Renal cortex interstitium (tissue), 11 donors: Measurements from ENCODE around the gene TTLL7. TPM values are rescaled to one million over a fixed set of nuclear protein-coding genes. Genes with fewer than 3 reads are reported as not detected.

Experiments
- DNase-seq, 11 donors: peaks; one replicate each; pipeline ENCODE4 v3.0.0-alpha.2; 2013; ENCODE audit warnings: low read depth in 9 of 11, low spot score in 4 of 11; ENCODE audit errors: extremely low read depth in 1 of 11
- polyA plus RNA-seq, 3 donors: library from polyadenylated mRNA; unstranded; fragments of 120-200 nt; gene quantifications; one replicate each; pipeline ENCODE4 v1.2.1, GENCODE V29; 2013; ENCODE audit not compliant: insufficient read length in 3 of 3

Gene TTLL7
- polyA plus RNA-seq, 3 donors = 3.1 to 6.3 (median 4.3) TPM

DNA sequence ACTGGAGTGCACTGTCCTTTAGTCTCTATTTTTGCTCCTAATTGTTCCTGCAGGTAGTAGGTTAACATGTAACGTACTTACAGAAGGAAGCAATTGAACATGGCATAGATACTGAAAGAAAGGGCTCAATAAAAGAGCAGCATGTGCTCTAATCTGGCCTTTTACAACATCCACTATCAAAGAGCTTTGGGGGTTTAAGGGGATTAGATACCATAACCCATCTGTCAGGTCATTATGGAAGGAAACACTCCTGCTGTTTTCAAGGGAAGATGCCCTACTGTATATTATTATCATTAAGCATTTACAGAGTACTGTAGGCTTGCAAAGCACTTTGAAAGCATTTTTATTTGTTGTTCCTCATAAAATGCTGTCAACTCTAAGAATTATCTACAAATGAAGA, 152.8 kb downstream of the TTLL7 start:
- DNase-seq = no peak

DNA sequence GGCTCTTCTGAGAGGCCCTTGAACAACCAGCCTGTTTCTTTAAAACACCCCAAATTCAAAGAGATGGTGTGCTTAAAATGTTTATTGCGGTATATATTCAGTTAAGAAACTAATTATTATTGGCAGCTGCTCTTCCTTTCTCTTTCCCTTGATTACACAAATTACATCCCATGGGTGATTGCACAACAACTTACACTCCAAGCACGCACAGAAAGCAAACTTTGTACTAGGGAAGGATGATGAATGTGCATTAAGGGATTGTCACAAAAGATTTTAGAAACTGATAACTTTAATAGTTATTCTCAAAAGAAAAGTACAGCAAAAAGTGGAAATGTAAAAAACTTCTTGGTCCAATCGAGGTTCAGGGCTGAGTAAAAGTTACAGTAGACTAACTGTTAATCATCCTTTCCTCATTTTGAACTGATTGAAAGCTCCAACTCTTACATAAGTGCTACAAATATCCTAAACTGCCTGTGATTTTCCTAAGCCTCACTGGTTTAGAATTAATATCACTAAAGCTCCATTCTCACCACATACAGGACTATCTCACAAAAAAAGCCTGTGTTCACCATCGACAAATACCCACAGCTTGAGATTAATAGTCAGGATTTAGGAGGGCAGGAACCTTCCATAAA, 153.4 kb downstream of the TTLL7 start:
- DNase-seq = no peak

DNA sequence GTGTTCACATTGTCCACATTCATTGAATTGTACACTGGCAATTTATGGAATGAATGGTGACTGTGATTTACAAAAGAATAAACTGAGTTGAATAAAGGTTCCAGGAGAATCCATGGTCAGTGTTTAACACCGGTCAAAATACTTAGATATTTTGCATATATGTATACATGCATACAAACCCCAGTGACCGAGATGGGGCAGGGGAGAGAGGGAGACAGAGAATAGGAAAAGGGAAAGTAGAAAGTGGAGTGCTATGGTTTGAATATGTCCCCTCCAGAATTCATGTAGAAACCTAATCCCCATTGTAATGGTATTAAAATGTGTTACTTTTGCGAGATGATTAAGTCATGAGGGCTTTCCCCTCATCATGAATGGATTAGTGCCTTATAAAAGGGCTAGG, 154.4 kb downstream of the TTLL7 start:
- DNase-seq = no peak

DNA sequence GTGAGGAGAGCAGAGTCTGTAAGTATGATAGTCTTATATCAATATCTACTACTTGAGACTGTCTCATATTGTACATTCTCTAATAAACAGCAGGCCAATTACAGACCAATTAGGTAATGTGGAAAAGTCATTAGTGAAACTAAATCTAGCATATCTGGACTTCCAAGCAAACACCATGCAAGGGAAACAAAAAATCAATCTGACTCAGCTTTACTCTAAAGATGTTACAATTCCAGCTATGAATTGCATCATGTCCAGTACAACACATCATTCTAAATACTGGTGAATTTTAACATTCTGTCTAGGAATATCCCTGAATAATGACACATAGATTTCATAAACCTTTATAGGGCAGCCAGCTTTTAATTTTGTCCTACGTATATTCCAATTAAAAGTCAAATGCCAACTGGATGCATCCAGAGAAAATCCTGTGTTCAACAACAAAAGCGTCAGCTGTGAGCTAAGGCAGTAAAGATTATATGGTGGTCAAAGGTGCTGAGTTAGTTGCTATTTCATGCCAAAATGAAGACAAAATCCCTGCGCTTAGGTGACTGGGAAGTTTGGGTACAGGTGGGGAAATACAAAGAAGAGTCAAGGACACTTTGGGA, 159.3 kb downstream of the TTLL7 start:
- DNase-seq = no peak

DNA sequence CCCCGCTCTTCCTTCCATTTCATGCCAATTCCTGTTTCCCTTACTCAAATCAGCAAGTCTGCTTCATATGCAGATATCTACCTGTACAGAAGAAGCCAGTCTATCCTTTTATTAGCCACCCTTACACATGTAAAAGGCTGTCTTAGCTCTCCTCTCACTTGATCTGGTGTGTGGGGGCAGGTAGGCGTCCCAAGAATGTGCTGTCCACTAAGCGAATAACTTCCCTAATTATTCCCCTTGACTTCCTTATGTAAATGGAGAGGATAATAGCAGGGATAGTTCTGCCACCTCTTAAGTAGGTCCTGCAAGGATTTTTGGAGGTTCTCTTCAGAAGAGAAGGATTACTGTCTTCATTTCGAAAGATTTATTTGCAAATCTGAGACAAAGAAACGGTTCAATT, 160.4 kb downstream of the TTLL7 start:
- DNase-seq = no peak

DNA sequence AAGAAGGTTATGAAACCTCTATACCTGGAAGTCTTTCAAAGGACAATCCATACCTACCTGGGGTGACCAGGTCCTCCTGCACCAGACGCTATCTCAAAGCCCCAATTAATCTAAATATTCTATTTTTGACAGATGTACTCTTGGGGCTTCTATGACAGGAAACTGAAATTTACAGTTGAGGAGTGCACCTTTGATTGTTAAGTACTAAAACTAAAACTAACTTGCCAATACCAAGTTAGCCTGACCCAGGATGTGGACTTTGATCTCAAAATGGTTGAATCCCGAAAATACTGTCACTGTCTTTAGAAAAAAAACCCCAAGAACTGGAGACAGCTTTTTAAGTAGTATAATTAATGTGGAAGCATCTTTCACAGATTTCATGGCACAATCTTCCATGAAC, 162.4 kb downstream of the TTLL7 start:
- no peak for DNase-seq

DNA sequence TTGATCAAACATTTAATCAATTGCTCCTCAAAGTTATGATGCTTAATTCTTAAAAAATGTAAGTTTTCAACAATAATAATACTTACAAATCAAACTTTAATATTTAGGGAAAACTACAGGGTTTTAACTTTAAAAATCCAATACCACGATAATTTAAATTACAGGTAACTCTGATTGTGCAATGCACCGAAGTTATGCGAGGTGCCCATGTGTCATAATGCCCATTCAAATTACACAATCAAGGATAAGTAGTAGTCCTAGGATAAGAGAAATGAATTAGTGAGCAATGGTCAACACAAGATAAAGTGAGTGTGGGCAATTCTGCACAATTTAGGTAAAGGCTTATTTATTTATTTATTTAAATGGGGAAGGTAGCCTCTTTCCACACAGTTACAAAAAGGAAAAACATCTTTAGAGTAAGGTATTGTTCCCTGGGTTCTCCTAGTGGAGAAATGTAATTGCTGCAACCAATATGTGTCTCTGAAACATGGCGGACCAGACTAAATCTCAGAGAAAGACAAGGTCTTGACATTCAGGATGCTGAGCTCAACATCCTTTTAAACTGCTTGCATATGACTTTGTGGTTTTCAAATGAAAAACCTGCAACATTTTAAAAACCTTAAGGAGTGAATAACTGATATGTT, 164.2 kb downstream of the TTLL7 start:
- DNase-seq = no peak

DNA sequence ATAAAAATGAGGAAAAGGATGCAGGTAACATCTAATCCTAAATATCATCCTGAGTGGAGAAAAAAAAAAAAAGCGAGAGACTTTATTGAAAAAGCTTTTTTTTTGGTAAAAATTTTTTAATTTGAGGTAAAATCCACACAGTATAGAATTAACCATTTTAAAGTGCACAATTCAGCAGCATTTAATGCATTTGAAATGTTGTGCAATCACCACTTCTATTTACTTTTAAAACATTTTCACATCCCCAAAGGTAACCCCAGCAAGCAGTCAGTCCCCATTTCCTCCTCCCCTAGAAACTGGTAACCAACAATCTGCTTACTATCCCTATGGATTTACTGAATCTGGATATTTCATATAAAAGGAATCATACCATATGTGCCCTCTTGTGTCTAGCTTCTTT, 166.7 kb downstream of the TTLL7 start:
- DNase-seq = no peak

DNA sequence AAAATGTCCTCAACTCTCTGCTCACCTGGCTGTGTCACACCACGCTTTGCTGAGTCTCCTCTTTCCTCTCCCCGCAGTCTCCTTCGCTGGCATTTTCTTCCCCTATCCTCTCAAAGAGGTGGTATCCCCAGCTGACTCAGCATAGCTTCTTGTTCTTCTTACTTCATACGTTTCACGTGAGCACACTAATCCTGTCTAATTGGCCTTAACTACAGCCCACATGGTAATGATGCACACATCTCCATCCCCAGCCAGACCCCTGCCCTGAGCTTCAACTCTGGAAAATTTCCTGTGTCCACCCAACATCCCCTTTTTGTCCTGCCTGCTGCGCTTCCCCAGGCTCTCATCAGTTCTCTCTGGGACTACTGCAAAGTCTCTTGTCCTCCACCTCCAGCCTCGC, 169.8 kb downstream of the TTLL7 start:
- no peak for DNase-seq

DNA sequence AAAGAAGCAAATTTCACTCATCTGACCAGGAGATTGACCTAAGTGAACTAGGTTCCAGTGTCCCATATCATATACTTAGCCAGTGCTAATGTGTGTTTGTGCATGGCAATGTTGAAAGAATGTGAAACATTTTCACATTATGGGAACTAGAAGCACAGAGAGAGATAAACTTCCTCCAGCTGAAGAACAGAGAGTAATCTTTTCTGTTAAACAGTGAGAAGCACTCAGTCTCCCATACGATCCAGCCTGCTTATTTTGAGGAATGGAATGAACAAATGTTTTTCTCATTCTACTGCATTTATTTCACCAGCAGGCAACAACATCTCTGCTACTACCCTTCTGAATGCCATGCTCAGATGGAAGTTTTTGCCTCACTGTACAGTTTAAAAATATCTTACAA, 170.5 kb downstream of the TTLL7 start:
- DNase-seq = no peak

DNA sequence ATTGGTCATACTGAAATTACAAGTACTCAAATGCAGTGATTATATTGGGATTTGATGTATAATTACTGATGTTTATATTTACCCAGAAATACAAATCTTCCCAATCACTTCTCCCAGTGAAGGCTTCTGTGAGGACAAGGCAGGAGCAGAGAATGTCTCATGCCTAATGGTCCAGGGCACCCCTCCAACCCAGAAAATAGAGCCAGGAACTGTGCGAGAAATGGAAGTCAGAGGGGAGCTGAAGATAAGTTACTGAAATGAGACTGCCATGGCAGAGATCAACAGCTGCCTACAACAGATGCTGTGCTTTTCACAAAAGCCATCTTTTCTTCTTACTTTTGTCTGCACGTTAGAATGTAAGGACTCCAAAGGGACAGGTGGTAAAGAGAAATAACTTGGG, 171.2 kb downstream of the TTLL7 start:
- DNase-seq = no peak

DNA sequence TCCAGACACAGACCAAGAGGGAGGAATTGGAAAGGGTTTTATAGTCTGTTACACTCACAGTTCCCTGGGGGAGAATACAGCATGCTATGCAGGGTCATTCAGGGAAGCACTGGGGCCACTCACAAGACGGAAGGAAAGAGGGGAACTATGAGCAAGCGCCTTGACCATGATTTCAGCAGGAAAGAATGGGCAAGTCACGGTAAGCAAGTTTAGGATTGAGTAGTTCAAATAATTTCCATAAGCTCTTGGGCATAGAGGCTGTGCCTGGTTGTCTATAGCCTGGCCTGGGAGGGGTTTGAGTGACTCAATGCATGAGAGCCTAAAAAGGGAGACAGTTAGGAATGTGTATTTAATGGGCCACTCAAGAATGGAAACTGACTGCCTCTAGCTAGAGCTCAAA, 176.7 kb downstream of the TTLL7 start:
- no peak for DNase-seq

DNA sequence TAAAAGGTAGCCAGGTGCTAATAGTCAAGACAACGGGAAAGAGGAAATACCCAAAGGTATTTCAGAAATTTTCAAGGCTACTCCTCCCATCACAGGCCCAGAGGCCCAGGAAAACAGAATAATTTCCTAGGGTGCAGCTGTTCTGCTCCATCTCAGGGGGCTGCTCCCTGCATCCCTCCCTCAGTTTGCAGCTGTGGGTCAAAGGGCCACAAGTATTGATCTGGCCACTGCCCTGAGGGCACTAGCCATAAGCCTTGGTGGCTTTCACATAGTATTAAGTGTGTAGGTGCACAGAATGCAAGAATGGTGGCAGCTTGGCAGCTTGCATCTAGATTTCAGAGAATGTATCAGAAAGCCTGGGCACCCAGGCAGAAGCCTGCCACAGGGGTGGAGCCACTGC, 179.5 kb downstream of the TTLL7 start:
- DNase-seq = no peak

DNA sequence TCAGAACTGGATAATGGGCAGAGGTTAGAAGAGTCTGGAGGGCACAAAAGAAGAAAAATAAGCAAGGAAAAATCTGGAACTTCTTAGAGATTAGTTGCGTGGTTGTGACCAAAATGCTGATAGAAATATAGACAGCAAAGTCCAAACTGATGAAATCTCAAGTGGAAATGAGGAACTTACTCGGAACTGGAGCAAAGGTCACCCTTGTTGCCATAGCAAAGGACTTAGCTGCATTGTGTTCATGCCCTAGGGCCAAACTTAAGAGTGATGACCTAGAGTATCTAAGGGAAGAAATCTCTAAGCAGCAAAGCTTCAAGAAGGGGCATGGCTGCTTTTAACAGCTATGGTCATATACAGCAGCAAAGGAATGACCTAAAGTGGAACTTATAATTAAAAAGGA, 180.0 kb downstream of the TTLL7 start:
- no peak for DNase-seq

DNA sequence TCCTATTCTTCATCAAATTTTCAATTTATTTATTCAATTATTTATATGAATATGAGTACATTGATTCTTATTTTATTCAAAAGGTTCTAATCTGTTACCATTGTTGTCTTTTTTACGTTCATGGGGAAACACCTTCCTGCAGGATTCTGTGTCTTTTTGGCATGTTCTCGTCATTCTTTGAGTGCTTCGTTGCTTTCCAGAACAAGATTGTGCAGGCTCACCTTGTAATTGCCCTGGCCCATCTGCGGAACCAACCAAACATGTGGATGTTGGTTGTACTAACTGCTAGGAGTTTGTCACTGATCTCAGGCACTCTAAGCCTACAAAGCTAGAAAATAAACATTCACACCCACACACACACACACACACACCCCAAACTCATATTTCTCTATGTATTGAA, 182.1 kb downstream of the TTLL7 start:
- no peak for DNase-seq

DNA sequence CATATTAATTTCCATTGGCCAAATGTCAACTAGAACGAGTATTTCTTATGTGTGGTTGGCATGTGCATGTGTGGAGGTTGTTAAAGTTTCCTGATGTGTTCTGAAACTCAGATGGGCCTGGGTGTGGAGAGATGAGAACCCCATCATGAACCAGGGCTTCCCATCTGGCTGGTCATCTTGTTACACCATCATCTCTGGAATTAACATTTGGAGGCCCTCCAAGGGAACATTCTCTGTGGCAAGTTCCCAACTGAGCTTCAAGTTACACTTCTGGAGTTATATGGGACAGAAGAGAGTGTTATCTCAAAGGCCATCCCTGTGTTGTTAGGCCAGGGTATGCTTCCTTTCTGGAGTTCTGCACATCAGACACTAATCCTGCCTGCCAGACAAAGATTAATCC, 183.6 kb downstream of the TTLL7 start:
- DNase-seq = no peak

Other genes starting within 250 kb of the TTLL7 start
- 10 to 100 TPM; 46.8 to 56.6 (median 48.4) TPM for gene PRKACB, start 145.1 kb upstream of the TTLL7 start, polyA plus RNA-seq